NCI-H187 treated with DMSO at 0.1 percent for 48 hours (cell line): Measurements from ENCODE around the gene ECHDC3.
A peak's percentile ranks its signal among the peaks of the same experiment; 100 is the strongest.

ENCODE experiments used
- DNase-seq: peaks from one replicate; lab custom pipeline; 2025; lab: John Stamatoyannopoulos, UW

Gene ECHDC3

GRCh38 chr10:11748866-11749265, 6.7 kb downstream of the ECHDC3 start:
- no peak for DNase-seq

DNA sequence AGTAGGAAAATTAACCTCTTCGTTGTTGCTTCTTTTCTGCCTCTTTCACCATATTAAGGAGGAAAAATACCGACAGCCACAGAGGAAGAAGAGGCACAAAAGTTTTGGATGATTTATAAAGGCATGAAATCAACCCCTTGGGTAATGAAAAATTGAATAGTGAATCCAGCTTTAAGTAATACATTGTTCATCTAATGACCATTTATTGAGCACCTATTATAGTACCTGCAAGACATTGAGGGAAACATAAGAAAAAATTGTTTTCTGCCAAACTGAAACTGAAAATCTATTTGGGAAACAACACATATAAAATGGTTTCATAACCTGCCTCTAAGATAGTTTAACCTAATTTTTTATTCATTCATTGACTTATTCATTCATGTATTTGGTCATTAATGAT, 8.2 kb downstream of the ECHDC3 start:
- no peak for DNase-seq

DNA sequence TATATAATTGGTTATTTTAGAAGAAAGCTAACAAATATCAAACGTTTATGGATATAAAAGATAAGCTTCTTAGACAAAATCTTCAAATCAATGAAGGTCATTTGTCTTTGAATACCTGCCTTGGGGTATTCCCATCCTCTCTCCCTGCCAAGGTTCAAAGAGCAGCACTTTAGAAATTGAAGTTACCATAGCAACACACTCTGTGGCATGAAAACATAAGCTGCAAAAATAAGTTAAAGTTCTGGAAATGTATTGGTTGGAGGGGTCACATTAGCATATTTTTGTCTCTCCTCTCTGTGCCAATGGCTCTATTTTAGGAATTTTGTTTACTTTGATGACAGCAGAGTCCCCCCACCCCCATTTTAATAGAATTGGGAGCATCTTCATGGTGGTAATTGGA, 12.0 kb downstream of the ECHDC3 start:
- no peak for DNase-seq

DNA sequence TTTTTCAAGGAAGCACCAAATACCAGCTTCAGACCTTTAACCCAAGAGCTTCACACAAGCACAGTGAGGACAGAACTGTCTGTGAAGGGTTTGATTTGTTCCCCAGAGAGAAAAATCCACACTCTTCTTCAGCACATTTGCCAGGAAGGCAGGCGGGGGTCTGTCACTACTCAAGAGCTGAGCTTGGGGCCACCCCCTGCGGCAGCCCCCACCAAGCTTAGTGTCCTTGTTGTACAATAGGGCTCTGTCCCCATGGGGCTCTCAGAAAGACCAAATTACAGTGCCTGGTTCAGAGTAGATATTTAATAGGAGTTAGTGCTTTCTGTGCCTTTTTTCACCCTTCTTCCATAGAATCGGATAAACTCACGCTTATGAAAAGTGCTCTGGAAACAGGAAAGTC, 12.4 kb downstream of the ECHDC3 start:
- DNase-seq = no peak

GRCh38 chr10:11755512-11756263, 13.5 kb downstream of the ECHDC3 start:
- no peak for DNase-seq

GRCh38 chr10:11756766-11757315, 14.7 kb downstream of the ECHDC3 start:
- DNase-seq = no peak

DNA sequence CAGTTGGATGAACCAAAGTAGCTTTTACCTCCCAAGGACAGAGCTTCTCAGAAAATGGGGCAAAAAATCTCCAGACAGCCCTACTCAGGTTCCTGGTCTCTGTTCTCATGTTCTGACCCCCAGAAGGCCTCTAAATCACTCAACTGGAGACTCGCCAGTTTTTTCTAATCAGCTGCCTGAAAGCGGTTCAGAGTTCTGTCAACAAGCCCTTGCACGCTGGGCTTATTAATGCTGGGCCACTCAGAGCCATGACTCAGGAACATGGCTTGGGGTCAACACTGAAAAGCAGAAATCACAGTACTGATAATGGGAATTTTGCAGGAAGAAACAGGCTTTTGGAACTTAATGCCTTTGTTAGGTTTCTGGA, 15.3 kb downstream of the ECHDC3 start:
- DNase-seq = no peak

- DNase-seq = peak; percentile 38
These were observed 15.8 kb downstream of the ECHDC3 start for GRCh38 chr10:11757821-11758463.

DNA sequence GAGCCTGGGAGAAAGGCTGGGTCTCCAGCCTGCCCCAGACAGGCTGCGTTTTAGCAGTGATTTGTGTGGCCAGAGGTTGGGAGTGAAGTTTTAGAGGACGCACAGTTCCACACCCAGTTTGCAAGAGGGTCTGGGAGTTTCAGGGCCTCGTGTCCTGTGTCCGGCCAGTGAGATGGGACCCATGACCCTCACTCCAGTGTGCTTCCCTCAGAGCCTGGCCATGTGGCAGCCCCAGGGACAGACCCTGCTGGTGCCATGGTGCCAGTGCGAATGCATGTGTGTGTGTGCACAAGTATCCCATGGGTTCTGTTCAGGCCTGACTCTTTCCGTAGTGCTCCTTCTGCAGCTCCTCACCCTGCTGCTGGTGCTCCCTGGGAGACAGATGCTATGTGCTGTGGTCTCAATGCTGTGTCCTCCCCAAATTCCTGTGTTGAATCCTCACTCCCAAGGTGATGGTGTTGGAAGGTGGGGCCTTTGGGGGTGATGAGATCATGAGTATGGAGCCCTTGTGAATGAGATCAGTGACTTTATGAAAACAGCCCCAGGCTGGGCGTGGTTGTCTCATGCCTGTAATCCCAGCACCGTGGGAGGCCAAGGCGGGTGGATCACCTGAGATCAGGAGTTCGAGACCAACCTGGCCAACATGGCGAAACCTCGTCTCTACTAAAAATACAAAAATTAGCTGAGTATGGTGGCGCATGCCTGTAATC, 16.5 kb downstream of the ECHDC3 start:
- no peak for DNase-seq

DNA sequence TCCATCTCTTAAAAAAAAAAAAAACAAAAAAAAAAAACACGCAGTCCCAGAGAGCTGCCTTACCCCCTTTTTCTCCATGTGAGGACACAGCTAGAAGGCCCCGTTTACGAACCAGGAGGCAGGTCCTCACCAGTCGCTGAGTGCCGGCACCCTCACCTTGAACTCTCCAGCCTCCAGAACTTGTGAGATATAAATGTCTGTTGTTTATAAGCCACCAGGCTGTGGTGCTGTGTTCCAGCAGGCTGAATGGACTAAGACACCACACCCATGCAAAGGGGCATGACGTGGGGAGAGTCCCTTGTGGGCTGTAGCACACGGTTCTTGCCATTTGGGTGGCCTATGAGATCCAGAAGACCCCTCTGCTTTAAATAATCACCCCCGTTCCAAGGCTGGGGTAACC, 17.2 kb downstream of the ECHDC3 start:
- no peak for DNase-seq

GRCh38 chr10:11760151-11760550, 18.0 kb downstream of the ECHDC3 start:
- no peak for DNase-seq

- no peak for DNase-seq
These were observed 18.7 kb downstream of the ECHDC3 start for GRCh38 chr10:11760861-11761260.

GRCh38 chr10:11761431-11761830, 19.2 kb downstream of the ECHDC3 start:
- no peak for DNase-seq

DNA sequence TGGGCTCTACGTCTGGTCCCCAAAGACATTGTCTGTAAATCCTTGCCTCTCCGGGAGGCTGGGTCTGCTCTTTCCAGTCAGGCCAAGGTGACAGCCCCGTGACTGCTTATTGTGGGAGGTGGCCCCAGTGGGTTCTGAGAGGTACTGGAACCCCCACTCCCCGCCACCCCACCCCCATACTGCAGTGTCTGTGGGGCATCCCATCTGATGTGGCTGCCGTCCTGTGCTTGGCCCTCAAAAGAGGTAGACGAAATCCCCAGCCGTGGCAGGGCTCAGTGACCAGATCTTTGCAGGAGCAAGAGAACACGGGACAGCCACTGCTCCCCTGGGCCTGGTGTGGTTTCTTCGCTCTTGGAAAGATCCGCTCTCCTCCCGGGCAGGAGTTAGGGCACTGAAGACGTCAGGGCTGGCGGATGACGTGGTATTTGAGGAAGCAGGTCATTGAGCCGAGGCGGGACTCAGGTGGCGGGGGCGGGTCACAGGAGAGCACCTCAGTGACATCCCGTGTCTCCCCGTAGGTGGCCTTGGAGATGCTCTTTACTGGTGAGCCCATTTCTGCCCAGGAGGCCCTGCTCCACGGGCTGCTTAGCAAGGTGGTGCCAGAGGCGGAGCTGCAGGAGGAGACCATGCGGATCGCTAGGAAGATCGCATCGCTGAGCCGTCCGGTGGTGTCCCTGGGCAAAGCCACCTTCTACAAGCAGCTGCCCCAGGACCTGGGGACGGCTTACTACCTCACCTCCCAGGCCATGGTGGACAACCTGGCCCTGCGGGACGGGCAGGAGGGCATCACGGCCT, 20.7 kb downstream of the ECHDC3 start:
- no peak for DNase-seq

- DNase-seq = no peak
These were observed 21.3 kb downstream of the ECHDC3 start for GRCh38 chr10:11763501-11763861.

GRCh38 chr10:11765141-11765540, 23.0 kb downstream of the ECHDC3 start:
- no peak for DNase-seq

DNA sequence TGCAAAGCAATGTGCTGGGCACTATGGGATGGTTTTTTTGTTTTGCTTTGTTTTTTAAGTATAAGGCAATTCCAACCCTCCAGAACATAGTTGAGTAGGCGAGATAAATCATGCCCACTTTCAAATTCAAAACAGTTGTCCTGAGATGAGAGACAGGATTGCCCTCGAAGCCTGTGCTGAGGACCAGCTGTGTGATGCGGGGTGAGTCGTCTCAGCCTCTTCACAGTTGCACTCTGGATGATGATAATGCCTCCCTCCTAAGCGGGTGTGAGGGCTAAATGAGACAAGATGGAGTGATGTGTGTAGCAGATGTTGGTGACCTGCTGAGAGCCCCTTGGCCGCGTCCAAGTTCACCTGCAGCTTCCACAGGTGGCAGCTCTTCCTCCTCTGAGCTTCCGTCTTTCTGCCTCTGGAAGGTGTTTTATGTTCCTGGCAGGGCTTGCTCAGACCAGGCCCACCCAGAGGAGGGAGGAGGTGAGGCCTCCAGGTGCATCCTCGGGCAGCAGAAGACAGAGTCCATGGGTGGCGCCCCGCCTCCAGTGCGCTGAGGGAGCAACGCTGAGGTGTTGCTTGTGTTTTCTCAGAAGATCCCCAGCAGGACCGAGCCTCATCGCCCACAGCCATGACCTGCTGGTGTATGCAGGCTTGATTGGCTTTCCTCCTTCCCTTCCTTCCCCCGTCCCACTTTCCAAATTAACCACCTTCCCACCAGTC, 30.6 kb downstream of the ECHDC3 start:
- DNase-seq = no peak

- no peak for DNase-seq
These were observed 31.7 kb downstream of the ECHDC3 start for GRCh38 chr10:11773761-11774441.

DNA sequence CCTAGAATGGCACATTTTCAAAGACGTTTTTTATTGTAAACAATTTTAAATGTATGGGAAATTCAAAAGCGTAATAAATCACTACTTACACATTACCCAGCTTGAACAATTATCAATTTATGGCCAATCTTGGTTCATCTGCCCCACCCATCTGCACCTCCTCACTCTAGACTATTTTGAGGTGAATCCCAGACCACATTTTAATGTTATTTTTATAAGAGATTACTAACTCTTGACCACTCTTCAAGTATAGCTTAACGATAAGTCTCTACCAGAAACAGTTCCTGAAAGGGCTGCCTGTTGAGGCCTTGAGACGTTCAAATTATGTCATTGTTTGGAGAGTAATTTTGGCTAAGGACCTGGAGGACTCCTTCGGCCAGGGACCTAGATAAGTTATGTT, 33.2 kb downstream of the ECHDC3 start:
- DNase-seq = no peak

DNA sequence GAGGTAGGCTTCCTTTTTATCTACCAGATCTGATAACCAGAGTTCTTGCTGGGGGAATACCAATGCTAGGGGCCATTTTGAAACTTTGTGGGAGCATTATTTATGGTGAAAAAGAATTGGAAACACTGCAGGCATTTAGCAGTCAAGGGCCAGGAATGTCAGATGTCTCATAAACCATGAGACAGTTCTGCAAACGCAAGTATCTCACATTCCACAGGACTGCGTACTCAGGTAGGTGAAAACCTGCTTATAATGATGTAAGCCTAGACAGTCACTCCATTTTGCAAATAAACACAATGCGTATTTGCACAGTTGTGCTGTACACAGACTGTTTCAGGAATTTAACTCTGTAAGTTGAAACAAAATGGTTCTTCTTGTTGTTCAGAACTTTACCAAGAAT, 33.9 kb downstream of the ECHDC3 start:
- no peak for DNase-seq

GRCh38 chr10:11781114-11781513, 38.9 kb downstream of the ECHDC3 start:
- DNase-seq = no peak
